HepG2 (cell line): ENCODE data around the gene COPS7B. TPM values are rescaled to one million over a fixed set of nuclear protein-coding genes. Genes with fewer than 3 reads are reported as not detected.

Source experiments
- ARNTL ChIP-seq: sonication (generic); formaldehyde crosslinking; IDR thresholded peaks from 2 replicates; pipeline ENCODE4 v1.4.0; 2020; ENCODE audit warnings: mild to moderate bottlenecking, missing genetic modification reagents
- ATF3 ChIP-seq: sonication (generic); formaldehyde crosslinking; IDR thresholded peaks from 2 replicates; pipeline ENCODE4 v1.4.0; 2020; ENCODE audit warnings: missing genetic modification reagents
- BRCA1 ChIP-seq: sonication (generic); formaldehyde crosslinking; IDR thresholded peaks from 2 replicates; pipeline ENCODE4 v1.4.0; 2020; ENCODE audit warnings: missing genetic modification reagents
- CENPBD1 ChIP-seq: sonication (generic); formaldehyde crosslinking; IDR thresholded peaks from 2 replicates; pipeline ENCODE4 v1.8.0; 2022; ENCODE audit warnings: missing genetic modification reagents, low read depth, mild to moderate bottlenecking, borderline replicate concordance
- CREB1 ChIP-seq, 2 experiments: fragments of 450-650 bp in 1 of 2; IDR thresholded peaks; 2 replicates each; pipeline ENCODE4 v1.6.1; 2016 to 2017; ENCODE audit warnings: control low read depth in 1 of 2, mild to moderate bottlenecking in 1 of 2, missing compliant biosample characterization in 1 of 2, missing genetic modification characterization in 1 of 2
- EEA1 ChIP-seq: sonication (generic); formaldehyde crosslinking; IDR thresholded peaks from 2 replicates; pipeline ENCODE4 v1.5.1; 2020; ENCODE audit warnings: mild to moderate bottlenecking, missing genetic modification reagents, borderline replicate concordance
- KLF15 ChIP-seq: sonication (generic); formaldehyde crosslinking; IDR thresholded peaks from 2 replicates; pipeline ENCODE4 v1.8.1; 2023; ENCODE audit warnings: borderline replicate concordance, mild to moderate bottlenecking, inconsistent platforms, missing genetic modification reagents, mixed read lengths
- NFKB2 ChIP-seq: sonication (generic); formaldehyde crosslinking; IDR thresholded peaks from 2 replicates; pipeline ENCODE4 v1.4.0; 2020; ENCODE audit warnings: missing genetic modification reagents, borderline replicate concordance
- PTBP1 ChIP-seq: fragments of 200-400 bp; formaldehyde crosslinking; IDR thresholded peaks from 2 replicates; pipeline ENCODE4 v1.6.1; 2018; ENCODE audit warnings: low read length, low read depth; ENCODE audit not compliant: poor library complexity, severe bottlenecking
- SMARCC2 ChIP-seq: fragments of 450-650 bp; IDR thresholded peaks from 2 replicates; pipeline ENCODE4 v1.6.1; 2017; ENCODE audit warnings: antibody characterized with exemption, mild to moderate bottlenecking
- SNAI1 ChIP-seq: sonication (generic); formaldehyde crosslinking; IDR thresholded peaks from 2 replicates; pipeline ENCODE4 v1.5.0; 2020; ENCODE audit warnings: mild to moderate bottlenecking, missing genetic modification reagents, borderline replicate concordance
- ZBTB10 ChIP-seq: sonication (generic); formaldehyde crosslinking; IDR thresholded peaks from 2 replicates; pipeline ENCODE4 v1.4.0; 2020; ENCODE audit warnings: missing genetic modification reagents, borderline replicate concordance
- ZBTB25 ChIP-seq: IDR thresholded peaks from 2 replicates; pipeline ENCODE4 v1.6.1; 2018; ENCODE audit warnings: missing genetic modification reagents
- ZBTB42 ChIP-seq: sonication (generic); formaldehyde crosslinking; IDR thresholded peaks from 2 replicates; pipeline ENCODE4 v1.5.0; 2020; ENCODE audit warnings: mild to moderate bottlenecking, missing genetic modification reagents
- ZFY ChIP-seq: sonication (generic); formaldehyde crosslinking; IDR thresholded peaks from 2 replicates; pipeline ENCODE4 v1.4.0; 2020; ENCODE audit warnings: missing genetic modification reagents
- ZFYVE20 ChIP-seq: sonication (generic); formaldehyde crosslinking; IDR thresholded peaks from 2 replicates; pipeline ENCODE4 v1.8.0; 2023; ENCODE audit warnings: low read depth, mild to moderate bottlenecking, moderate library complexity, missing genetic modification reagents, borderline replicate concordance
- ZNF446 ChIP-seq: sonication (generic); formaldehyde crosslinking; IDR thresholded peaks from 2 replicates; pipeline ENCODE4 v1.5.0; 2020; ENCODE audit warnings: mild to moderate bottlenecking, missing genetic modification reagents
- ZNF589 ChIP-seq: sonication (generic); formaldehyde crosslinking; conservative IDR thresholded peaks from 2 replicates; pipeline ENCODE4 v1.8.0; 2022; ENCODE audit warnings: mild to moderate bottlenecking, moderate library complexity, missing genetic modification reagents
- ZNF619 ChIP-seq: sonication (generic); formaldehyde crosslinking; IDR thresholded peaks from 2 replicates; pipeline ENCODE4 v1.4.0; 2020; ENCODE audit warnings: mild to moderate bottlenecking, missing genetic modification reagents
- ZNF704 ChIP-seq: sonication (generic); formaldehyde crosslinking; IDR thresholded peaks from 2 replicates; pipeline ENCODE4 v1.8.1; 2023; ENCODE audit warnings: mild to moderate bottlenecking, inconsistent platforms, moderate library complexity, missing genetic modification reagents, borderline replicate concordance
- ZNF75D ChIP-seq: sonication (generic); formaldehyde crosslinking; IDR thresholded peaks from 2 replicates; pipeline ENCODE4 v1.8.1; 2023; ENCODE audit warnings: missing genetic modification reagents, mild to moderate bottlenecking, borderline replicate concordance
- ZSCAN21 ChIP-seq: sonication (generic); formaldehyde crosslinking; IDR thresholded peaks from 2 replicates; pipeline ENCODE4 v1.8.0; 2022; ENCODE audit warnings: mild to moderate bottlenecking, missing genetic modification reagents, moderate library complexity, borderline replicate concordance
- polyA plus RNA-seq, 8 experiments: library from polyadenylated mRNA; depleted of rRNA in 3 of 8; stranded (reverse) in 7 of 8; unstranded in 1 of 8; fragments of >200 nt; fragmentation: Illumina TruSeq in 4 of 8; extraction: Trizol in 4 of 8; gene quantifications; 2 replicates each; pipeline versions ENCODE4 v1.2.1 to v1.2.3, GENCODE V29; 2011 to 2016; ENCODE audit warnings: low read depth in 4 of 8, missing spikeins in 1 of 8, mixed read lengths in 1 of 8; ENCODE audit not compliant: insufficient read depth in 1 of 8
- total RNA-seq, 5 experiments: library from RNA; depleted of rRNA; stranded (reverse); fragments of >200 nt; fragmentation: Illumina TruSeq; extraction: Trizol; gene quantifications; 2 replicates each; pipeline ENCODE4 v1.2.3, GENCODE V29; 2016; ENCODE audit warnings: low read depth in 1 of 5

Gene COPS7B
- total and polyA plus RNA-seq, 2 of the 13 experiments (the other 11 are each of a cell fraction or from before 2014, with no cell fraction given) = 30.6 to 62.7 TPM

- TF ChIP-seq PTBP1 = peak; percentile 94
- peak; percentile 92 for TF ChIP-seq ZNF589 (CRISPR knock-in tag)
- TF ChIP-seq ZNF704 (CRISPR knock-in tag) = peak; percentile 97
- peak; percentile 94 for TF ChIP-seq ARNTL (CRISPR knock-in tag)
- TF ChIP-seq CREB1 (IDR thresholded peaks at IDR 0.05) = peak; percentile 78
- TF ChIP-seq CREB1 (CRISPR knock-in tag; IDR thresholded peaks at IDR 0.05) = peak; percentile 73
- TF ChIP-seq ZBTB10 = peak; percentile 89; the same call in 1 of the 2 replicates
- peak; percentile 83 for TF ChIP-seq ATF3 (CRISPR knock-in tag)
- peak; percentile 98 for TF ChIP-seq ZFY (CRISPR knock-in tag)
- no peak for TF ChIP-seq ZNF75D
- TF ChIP-seq NFKB2 = peak; percentile 98
- TF ChIP-seq EEA1 = peak; percentile 98; the same call in 1 of the 2 replicates
- TF ChIP-seq ZNF619 (CRISPR knock-in tag) = peak; percentile 26; the same call in 1 of the 2 replicates
- peak; percentile 91 for TF ChIP-seq ZNF446 (CRISPR knock-in tag)
- TF ChIP-seq ZSCAN21 (CRISPR knock-in tag) = peak; percentile 97
- TF ChIP-seq ZBTB42 (CRISPR knock-in tag) = peak; percentile 81
- no peak for TF ChIP-seq ZFYVE20 (CRISPR knock-in tag)
- TF ChIP-seq KLF15 (CRISPR knock-in tag) = peak; percentile 89; the same call in 1 of the 2 replicates
- TF ChIP-seq BRCA1 (CRISPR knock-in tag) = peak; percentile 93
- TF ChIP-seq SMARCC2 = no peak
- peak; percentile 97 for TF ChIP-seq ZBTB25
- 0 out of 2 replicates have a peak, but pooled peaks have one; percentile 80 for TF ChIP-seq SNAI1 (CRISPR knock-in tag)
- TF ChIP-seq CENPBD1 (CRISPR knock-in tag) = peak; percentile 75; the same call in 1 of the 2 replicates
Observed at GRCh38 chr2:231786177-231786916, at the start of gene COPS7B (continued).
